K562 (cell line): ENCODE results near the gene MCAM. TPM values are rescaled to one million over a fixed set of nuclear protein-coding genes. Genes with fewer than 3 reads are reported as not detected.
A peak's percentile ranks its signal among the peaks of the same experiment; 100 is the strongest.

Experiments used
- CBFA2T3 ChIP-seq: fragments of 450-650 bp; IDR thresholded peaks from 2 replicates; pipeline ENCODE4 v1.6.1; 2017
- CTBP1 ChIP-seq: fragments of 450-650 bp; IDR thresholded peaks from 2 replicates; pipeline ENCODE4 v1.6.1; 2016; ENCODE audit warnings: borderline replicate concordance
- KAT2B ChIP-seq: IDR thresholded peaks from one replicate; pipeline ENCODE4 v1.6.1; 2012; ENCODE audit warnings: low read depth, mild to moderate bottlenecking, control low read depth, inconsistent platforms, low read length, moderate library complexity
- NFE2 ChIP-seq: IDR thresholded peaks from 2 replicates; pipeline ENCODE4 v1.6.1; 2014; ENCODE audit warnings: antibody characterized with exemption, low read depth
- SMAD4 ChIP-seq: fragments of 250-450 bp; sonication (Bioruptor Pico); conservative IDR thresholded peaks from 2 replicates; pipeline ENCODE4 v1.8.0; 2021; ENCODE audit warnings: inconsistent platforms, mild to moderate bottlenecking, moderate library complexity
- ZNF740 ChIP-seq, 3 experiments: fragments of 200-800 bp in 1 of 3; sonication (Bioruptor generic) in 1 of 3; sonication (generic) in 1 of 3; formaldehyde crosslinking in 1 of 3; IDR thresholded peaks; 2 replicates each; pipeline versions ENCODE4 v1.6.1 to v1.8.0; 2016 to 2022; ENCODE audit warnings: mild to moderate bottlenecking in 2 of 3, missing compliant biosample characterization in 2 of 3, missing genetic modification characterization in 2 of 3, missing genetic modification reagents in 1 of 3
- polyA plus RNA-seq, 8 experiments: library from polyadenylated mRNA; depleted of rRNA in 4 of 8; stranded (reverse) in 5 of 8; unstranded in 3 of 8; fragments of >200 nt; fragmentation: Nextera tagmentation in 2 of 8; fragmentation: Illumina TruSeq in 1 of 8; extraction: Ambion mirVana in 2 of 8; extraction: Trizol in 1 of 8; gene quantifications; 2 replicates each; pipeline versions ENCODE4 v1.2.1 to v1.2.3, GENCODE V29; 2011 to 2014; ENCODE audit warnings: inconsistent platforms in 1 of 8, missing spikeins in 1 of 8
- total RNA-seq, 7 experiments: library from RNA; depleted of rRNA in 6 of 7; stranded (reverse); fragments of >200 nt in 6 of 7; fragmentation: Illumina TruSeq in 2 of 7; extraction: Trizol in 2 of 7; gene quantifications; 2 replicates each; pipeline versions ENCODE4 v1.2.1 to v1.2.3, GENCODE V29; 2011 to 2021; ENCODE audit warnings: low replicate concordance in 1 of 7
- TF ChIP-seq, protein P1 (sequence below): IDR thresholded peaks from 2 replicates; pipeline ENCODE4 v1.6.1; 2016; ENCODE audit warnings: missing genetic modification characterization, missing compliant biosample characterization
- TF ChIP-seq, protein P2 (sequence below): fragments of 250-450 bp; sonication (Bioruptor Pico); IDR thresholded peaks from 2 replicates; pipeline ENCODE4 v1.5.0; 2021
- TF ChIP-seq, protein P3 (sequence below), 2 experiments: fragments of 450-650 bp; formaldehyde crosslinking in 1 of 2; IDR thresholded peaks; 2 replicates each; pipeline versions ENCODE4 v1.4.0 to v1.6.1; 2014 to 2020; ENCODE audit warnings: mild to moderate bottlenecking in 2 of 2, borderline replicate concordance in 1 of 2, low read depth in 1 of 2

Gene MCAM
- total and polyA plus RNA-seq, 9 of the 15 experiments (the other 6 are each of a cell fraction or from before 2014, with no cell fraction given), result 14.7 to 118 (median 53.6) TPM

DNA sequence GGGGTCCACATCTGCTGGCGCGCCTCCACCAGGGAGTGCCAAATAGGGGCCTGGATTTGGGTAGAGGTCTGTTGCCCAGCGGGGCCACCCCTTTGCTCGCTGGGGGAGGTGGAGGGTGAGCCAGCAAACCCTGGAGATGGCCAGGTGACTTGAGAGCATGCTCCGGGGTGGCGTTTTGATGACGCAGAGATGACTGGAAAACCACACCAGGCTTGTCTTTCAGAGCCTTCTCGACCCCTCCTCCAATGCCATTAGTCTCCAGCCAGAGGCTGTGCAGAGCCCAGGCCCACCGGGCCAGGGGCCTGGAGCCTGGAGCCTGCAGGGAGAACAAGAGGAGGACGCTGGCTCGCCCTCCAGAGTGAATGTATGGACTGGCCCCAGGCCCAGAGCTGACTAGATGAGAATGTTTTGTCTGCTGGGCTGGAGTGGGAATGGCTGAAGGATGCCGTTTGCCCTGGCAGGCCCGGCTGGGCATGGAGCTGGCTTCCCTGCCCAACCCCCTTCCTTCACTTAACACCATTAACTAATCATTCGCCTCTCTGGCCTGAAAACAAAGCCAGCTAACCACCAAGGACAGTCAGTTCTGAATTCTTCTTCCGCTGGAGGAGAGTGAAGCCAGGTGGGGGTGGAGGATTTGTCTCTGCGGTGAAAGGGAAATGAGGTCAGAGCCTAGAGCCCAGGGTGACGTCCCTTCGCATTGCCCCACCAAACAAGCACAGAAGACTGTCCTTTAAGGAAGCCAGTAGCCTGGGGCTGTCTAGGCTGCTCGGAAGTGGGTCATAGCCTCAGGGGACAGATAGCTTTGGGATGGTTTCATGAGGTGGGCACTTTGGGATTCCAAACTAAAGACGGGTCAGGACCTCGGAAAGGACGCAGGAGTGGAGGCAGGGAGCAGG lies 1.6 kb upstream of the MCAM start (continued):
- TF ChIP-seq, protein P1, sequence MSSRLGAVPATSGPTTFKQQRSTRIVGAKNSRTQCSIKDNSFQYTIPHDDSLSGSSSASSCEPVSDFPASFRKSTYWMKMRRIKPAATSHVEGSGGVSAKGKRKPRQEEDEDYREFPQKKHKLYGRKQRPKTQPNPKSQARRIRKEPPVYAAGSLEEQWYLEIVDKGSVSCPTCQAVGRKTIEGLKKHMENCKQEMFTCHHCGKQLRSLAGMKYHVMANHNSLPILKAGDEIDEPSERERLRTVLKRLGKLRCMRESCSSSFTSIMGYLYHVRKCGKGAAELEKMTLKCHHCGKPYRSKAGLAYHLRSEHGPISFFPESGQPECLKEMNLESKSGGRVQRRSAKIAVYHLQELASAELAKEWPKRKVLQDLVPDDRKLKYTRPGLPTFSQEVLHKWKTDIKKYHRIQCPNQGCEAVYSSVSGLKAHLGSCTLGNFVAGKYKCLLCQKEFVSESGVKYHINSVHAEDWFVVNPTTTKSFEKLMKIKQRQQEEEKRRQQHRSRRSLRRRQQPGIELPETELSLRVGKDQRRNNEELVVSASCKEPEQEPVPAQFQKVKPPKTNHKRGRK (tag), result no peak
- TF ChIP-seq NFE2 (0 out of 2 replicates have a peak, but pooled peaks have one; percentile 28), SMAD4 (CRISPR knock-in tag) (peak; percentile 48), KAT2B (no peak), CBFA2T3 (peak; percentile 34), CTBP1 (no peak; the same call in 1 of the 2 replicates), ZNF740 (CRISPR knock-in tag; IDR thresholded peaks at IDR 0.05) (peak; percentile 71; the same call in 1 of the 2 replicates), ZNF740 (tag; IDR thresholded peaks at IDR 0.05) (no peak)
- TF ChIP-seq, protein P2, sequence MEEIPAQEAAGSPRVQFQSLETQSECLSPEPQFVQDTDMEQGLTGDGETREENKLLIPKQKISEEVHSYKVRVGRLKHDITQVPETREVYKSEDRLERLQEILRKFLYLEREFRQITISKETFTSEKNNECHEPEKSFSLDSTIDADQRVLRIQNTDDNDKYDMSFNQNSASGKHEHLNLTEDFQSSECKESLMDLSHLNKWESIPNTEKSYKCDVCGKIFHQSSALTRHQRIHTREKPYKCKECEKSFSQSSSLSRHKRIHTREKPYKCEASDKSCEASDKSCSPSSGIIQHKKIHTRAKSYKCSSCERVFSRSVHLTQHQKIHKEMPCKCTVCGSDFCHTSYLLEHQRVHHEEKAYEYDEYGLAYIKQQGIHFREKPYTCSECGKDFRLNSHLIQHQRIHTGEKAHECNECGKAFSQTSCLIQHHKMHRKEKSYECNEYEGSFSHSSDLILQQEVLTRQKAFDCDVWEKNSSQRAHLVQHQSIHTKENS (CRISPR knock-in tag), result no peak
- TF ChIP-seq, protein P3, sequence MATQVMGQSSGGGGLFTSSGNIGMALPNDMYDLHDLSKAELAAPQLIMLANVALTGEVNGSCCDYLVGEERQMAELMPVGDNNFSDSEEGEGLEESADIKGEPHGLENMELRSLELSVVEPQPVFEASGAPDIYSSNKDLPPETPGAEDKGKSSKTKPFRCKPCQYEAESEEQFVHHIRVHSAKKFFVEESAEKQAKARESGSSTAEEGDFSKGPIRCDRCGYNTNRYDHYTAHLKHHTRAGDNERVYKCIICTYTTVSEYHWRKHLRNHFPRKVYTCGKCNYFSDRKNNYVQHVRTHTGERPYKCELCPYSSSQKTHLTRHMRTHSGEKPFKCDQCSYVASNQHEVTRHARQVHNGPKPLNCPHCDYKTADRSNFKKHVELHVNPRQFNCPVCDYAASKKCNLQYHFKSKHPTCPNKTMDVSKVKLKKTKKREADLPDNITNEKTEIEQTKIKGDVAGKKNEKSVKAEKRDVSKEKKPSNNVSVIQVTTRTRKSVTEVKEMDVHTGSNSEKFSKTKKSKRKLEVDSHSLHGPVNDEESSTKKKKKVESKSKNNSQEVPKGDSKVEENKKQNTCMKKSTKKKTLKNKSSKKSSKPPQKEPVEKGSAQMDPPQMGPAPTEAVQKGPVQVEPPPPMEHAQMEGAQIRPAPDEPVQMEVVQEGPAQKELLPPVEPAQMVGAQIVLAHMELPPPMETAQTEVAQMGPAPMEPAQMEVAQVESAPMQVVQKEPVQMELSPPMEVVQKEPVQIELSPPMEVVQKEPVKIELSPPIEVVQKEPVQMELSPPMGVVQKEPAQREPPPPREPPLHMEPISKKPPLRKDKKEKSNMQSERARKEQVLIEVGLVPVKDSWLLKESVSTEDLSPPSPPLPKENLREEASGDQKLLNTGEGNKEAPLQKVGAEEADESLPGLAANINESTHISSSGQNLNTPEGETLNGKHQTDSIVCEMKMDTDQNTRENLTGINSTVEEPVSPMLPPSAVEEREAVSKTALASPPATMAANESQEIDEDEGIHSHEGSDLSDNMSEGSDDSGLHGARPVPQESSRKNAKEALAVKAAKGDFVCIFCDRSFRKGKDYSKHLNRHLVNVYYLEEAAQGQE (IDR thresholded peaks at IDR 0.05; ENCODE audit: borderline replicate concordance), result 0 out of 2 replicates have a peak, but pooled peaks have one; percentile 2
- TF ChIP-seq, protein P3 (CRISPR knock-in tag; IDR thresholded peaks at IDR 0.05; ENCODE audit: low read depth), result no peak
